B cell (primary cell): ENCODE measurements around the gene HSD17B12. TPM values are rescaled to one million over a fixed set of nuclear protein-coding genes. Genes with fewer than 3 reads are reported as not detected.

Source experiments
- ATAC-seq: fragments of 200-7000 bp; cut with Tn5 transposase; one replicate; pipeline ENCODE4 v1.10.0; 2021; ENCODE audit warnings: low read depth, mild to moderate bottlenecking, moderate number of reproducible peaks, moderate library complexity
- CTCF ChIA-PET: fragments of 350-600 bp; sonication (Branson Sonifier 250); formaldehyde crosslinking; loops from one replicate; lab custom pipeline; 2021; ENCODE audit warnings: antibody characterized with exemption, inconsistent platforms; lab: Charles Lee
- POLR2A ChIA-PET: fragments of 350-600 bp; sonication (Branson Sonifier 250); formaldehyde crosslinking; loops from one replicate; lab custom pipeline; 2021; ENCODE audit warnings: antibody characterized with exemption; lab: Charles Lee
- DNase-seq: peaks from one replicate; pipeline ENCODE4 v3.0.0; 2013
- H2AFZ ChIP-seq: 2 replicates; pipeline ENCODE4 v1.6.1; 2012; ENCODE audit warnings: mild to moderate bottlenecking, low read depth, low read length; ENCODE audit not compliant: insufficient read depth, poor library complexity, severe bottlenecking
- H3K27ac ChIP-seq, 2 donors: 1 replicate in 1 of 2; 2 replicates in 1 of 2; pipeline ENCODE4 v1.5.1; 2012 to 2013; ENCODE audit warnings: low read length in 2 of 2, mild to moderate bottlenecking in 2 of 2, moderate library complexity in 1 of 2
- H3K27me3 ChIP-seq, 4 experiments: fragments of 200-600 bp in 1 of 4; sonication (generic) in 1 of 4; replicated peaks in 1 of 4; 1 replicate in 2 of 4; 2 replicates in 2 of 4; pipeline versions ENCODE4 v1.6.1 to v1.7.0; 2013 to 2016; ENCODE audit warnings: low read length in 3 of 4, mild to moderate bottlenecking in 2 of 4, mixed read lengths in 1 of 4, moderate library complexity in 1 of 4; ENCODE audit not compliant: insufficient read depth in 4 of 4, control insufficient read depth in 3 of 4; ENCODE audit errors: control extremely low read depth in 1 of 4
- H3K36me3 ChIP-seq, 2 experiments: replicated peaks in 1 of 2; 1 replicate in 1 of 2; 2 replicates in 1 of 2; pipeline versions ENCODE4 v1.6.1 to v1.7.1; 2013; ENCODE audit warnings: low read length in 1 of 2; ENCODE audit not compliant: insufficient read depth in 2 of 2, control insufficient read depth in 1 of 2; ENCODE audit errors: control extremely low read depth in 1 of 2, extremely low read depth in 1 of 2
- H3K4me1 ChIP-seq, 2 donors: fragments of 200-600 bp in 1 of 2; sonication (generic) in 1 of 2; 1 replicate in 1 of 2; 2 replicates in 1 of 2; pipeline versions ENCODE4 v1.5.1 to v1.6.1; 2013 to 2017; ENCODE audit warnings: low read length in 2 of 2; ENCODE audit not compliant: control insufficient read depth in 2 of 2, insufficient read depth in 2 of 2
- H3K4me2 ChIP-seq: replicated peaks from 2 replicates; pipeline ENCODE3; 2012; ENCODE audit warnings: mild to moderate bottlenecking, low read depth, low read length; ENCODE audit not compliant: poor library complexity, severe bottlenecking
- H3K4me3 ChIP-seq, 5 experiments: fragments of 200-600 bp in 1 of 5; sonication (generic) in 1 of 5; 1 replicate in 3 of 5; 2 replicates in 2 of 5; pipeline versions ENCODE4 v1.5.1 to v1.7.0; 2011 to 2016; ENCODE audit warnings: low read length in 4 of 5, mild to moderate bottlenecking in 4 of 5, low read depth in 2 of 5, control low read depth in 1 of 5, moderate library complexity in 1 of 5; ENCODE audit not compliant: insufficient read depth in 1 of 5; ENCODE audit errors: control extremely low read depth in 1 of 5, extremely low read depth in 1 of 5
- H3K79me2 ChIP-seq: fragments of 200-600 bp; sonication (generic); one replicate; pipeline ENCODE4 v1.6.0; 2016; ENCODE audit warnings: low read length; ENCODE audit not compliant: control insufficient read depth, insufficient read depth
- H3K9ac ChIP-seq: fragments of 200-600 bp; sonication (generic); 2 replicates; pipeline ENCODE4 v1.6.1; 2017; ENCODE audit warnings: mild to moderate bottlenecking, low read length, moderate library complexity
- H3K9me3 ChIP-seq, 3 donors: one replicate each; pipeline versions ENCODE4 v1.6.1 to v1.7.1; 2013; ENCODE audit warnings: low read length in 2 of 3; ENCODE audit not compliant: control insufficient read depth in 2 of 3, insufficient read depth in 1 of 3; ENCODE audit errors: control extremely low read depth in 1 of 3
- H4K20me1 ChIP-seq: 2 replicates; pipeline ENCODE4 v1.6.0; 2012; ENCODE audit warnings: mild to moderate bottlenecking, low read length; ENCODE audit not compliant: insufficient read depth, control insufficient read depth, poor library complexity, severe bottlenecking
- H3K27ac Mint-ChIP-seq: one replicate; pipeline ENCODE4 v1.8.0; 2021; ENCODE audit warnings: mixed read lengths
- H3K27me3 Mint-ChIP-seq: one replicate; pipeline ENCODE4 v1.8.0; 2021; ENCODE audit warnings: mixed read lengths
- H3K4me1 Mint-ChIP-seq: one replicate; pipeline ENCODE4 v1.8.0; 2021; ENCODE audit warnings: mixed read lengths
- H3K4me3 Mint-ChIP-seq: one replicate; pipeline ENCODE4 v1.8.0; 2021; ENCODE audit warnings: mixed read lengths
- H3K9me3 Mint-ChIP-seq: one replicate; pipeline ENCODE4 v1.8.0; 2022; ENCODE audit warnings: mixed read lengths; ENCODE audit not compliant: insufficient read depth
- CTCF ChIP-seq: fragments of 200-600 bp; IDR thresholded peaks from one replicate; pipeline ENCODE4 v1.8.0; 2022; ENCODE audit warnings: antibody characterized with exemption, mild to moderate bottlenecking
- EZH2 ChIP-seq: IDR thresholded peaks from 2 replicates; pipeline ENCODE4 v1.6.1; 2012; ENCODE audit warnings: borderline replicate concordance, low read depth, mild to moderate bottlenecking, moderate library complexity, low read length; ENCODE audit not compliant: insufficient read depth, poor library complexity, severe bottlenecking
- WGBS: methylation state at CpG from one replicate; pipeline ENCODE4 v1.1.5; 2013; ENCODE audit warnings: missing lambda C conversion rate; ENCODE audit not compliant: insufficient coverage; 5-methylcytosine and 5-hydroxymethylcytosine counted together
- intact Hi-C: fragments of 100-400 bp; cut with micrococcal nuclease; formaldehyde crosslinking; loops from one replicate; pipeline ENCODE4 v1.10.0; 2022
- polyA plus RNA-seq: library from polyadenylated mRNA; depleted of rRNA; stranded (reverse); fragments of >200 nt; gene quantifications from 2 replicates; pipeline ENCODE4 v1.2.3, GENCODE V29; 2012
- total RNA-seq, 2 donors: library from RNA; stranded (reverse); fragments of 120-200 nt in 1 of 2; gene quantifications; 1 replicate in 1 of 2; 2 replicates in 1 of 2; pipeline versions ENCODE4 v1.2.3 to v1.2.4, GENCODE V29; 2013 to 2022

The HSD17B12 gene
- total and polyA plus RNA-seq, 2 donors (not counting 1 experiment from before 2014, with no cell fraction given): 13.1 to 34.6 TPM

DNA sequence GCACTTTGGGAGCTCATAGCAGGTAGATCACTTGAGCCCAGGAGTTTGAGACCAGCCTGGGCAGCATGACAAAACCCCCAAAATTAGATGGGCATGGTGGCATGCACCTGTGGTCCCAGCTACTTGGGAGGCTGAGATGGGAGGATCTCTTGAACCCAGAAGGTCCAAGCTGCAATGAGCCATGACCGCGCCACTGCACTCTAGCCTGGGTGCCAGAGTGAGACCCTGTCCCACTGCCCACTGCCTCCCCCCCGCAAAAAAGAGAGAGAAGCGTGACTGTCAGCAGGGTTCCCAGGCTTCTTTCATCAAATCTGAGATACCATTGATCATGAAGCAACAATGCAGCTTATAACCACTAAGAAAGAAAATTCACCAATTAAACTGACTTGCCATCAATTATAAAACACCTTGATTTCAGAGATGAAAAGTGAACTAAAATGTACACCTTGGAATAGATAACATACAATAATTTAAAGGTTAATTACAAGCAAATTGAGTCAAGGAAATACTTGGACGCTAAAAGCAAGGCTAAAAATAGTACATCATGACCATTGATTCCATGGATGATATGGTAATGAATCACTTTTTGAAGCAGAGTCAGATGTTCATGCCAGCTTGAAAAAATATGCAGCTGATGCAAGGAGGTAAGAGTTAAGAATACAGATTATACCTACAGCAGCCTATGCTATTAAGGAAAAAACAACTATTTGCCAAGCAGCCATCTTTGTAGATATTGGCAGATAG, 109.3 kb downstream of the HSD17B12 start:
- 97% methylated on average over 3 of the region's 5 CpGs for WGBS
- H2AFZ ChIP-seq: no peak overlapping the region
- H3K79me2 ChIP-seq: no peaks in the 10 kb centered on the region
- Mint-ChIP-seq H3K4me3 (no peak overlapping the region), H3K27me3 (no peaks in the 10 kb centered on the region), H3K4me1 (peaks cover 22% of the 10 kb centered on the region), H3K9me3 (peaks cover 7% of the 10 kb centered on the region), H3K27ac (no peak overlapping the region)
- H3K27me3 ChIP-seq: no peaks in the 10 kb centered on the region
- ATAC-seq (no peak), DNase-seq (no peak)
- intact Hi-C loops: no loop called here
- no peak overlapping the region for H3K4me2 ChIP-seq
- peaks cover 11 to 14% of the 10 kb centered on the region in 2 donors for H3K4me1 ChIP-seq
- no peak overlapping the region for H3K9ac ChIP-seq
- H3K4me3 ChIP-seq: no peak overlapping the region
- peaks cover 0 to 7% (median 3%) of the 10 kb centered on the region in 3 donors for H3K9me3 ChIP-seq
- no peak for TF ChIP-seq CTCF
- no peak for TF ChIP-seq EZH2
- no peak overlapping the region for H3K27ac ChIP-seq
- H4K20me1 ChIP-seq: no peaks in the 10 kb centered on the region
- POLR2A ChIA-PET: no interaction called here
- H3K36me3 ChIP-seq: no peaks in the 10 kb centered on the region
- CTCF ChIA-PET: no interaction called here

- Mint-ChIP-seq H3K27ac (no peak overlapping the region), H3K4me3 (no peak overlapping the region), H3K27me3 (no peaks in the 10 kb centered on the region), H3K9me3 (peaks cover 2% of the 10 kb centered on the region), H3K4me1 (peaks cover 19% of the 10 kb centered on the region)
- Histone ChIP-seq H3K4me1 (peaks cover 11 to 14% of the 10 kb centered on the region in 2 donors), H3K4me3 (no peak overlapping the region), H3K36me3 (no peaks in the 10 kb centered on the region), H3K27me3 (no peaks in the 10 kb centered on the region), H4K20me1 (no peaks in the 10 kb centered on the region), H3K9me3 (peaks cover 0 to 1% (median under 1%) of the 10 kb centered on the region in 3 donors), H3K9ac (no peak overlapping the region), H3K4me2 (no peak overlapping the region), H3K79me2 (no peaks in the 10 kb centered on the region), H3K27ac (no peak overlapping the region), H2AFZ (no peak overlapping the region)
- no peak for DNase-seq
- no CpG with 5 or more reads among the region's 4 CpGs for WGBS
- POLR2A ChIA-PET: no interaction called here
- no peak for ATAC-seq
- CTCF ChIA-PET: no interaction called here
- TF ChIP-seq EZH2 (no peak), CTCF (no peak)
- intact Hi-C loops: no loop called here
Observed at GRCh38 chr11:43790444-43790794, 109.9 kb downstream of the HSD17B12 start.
